ENCODE measurements around the gene TRNT1.

Gene TRNT1

DNA sequence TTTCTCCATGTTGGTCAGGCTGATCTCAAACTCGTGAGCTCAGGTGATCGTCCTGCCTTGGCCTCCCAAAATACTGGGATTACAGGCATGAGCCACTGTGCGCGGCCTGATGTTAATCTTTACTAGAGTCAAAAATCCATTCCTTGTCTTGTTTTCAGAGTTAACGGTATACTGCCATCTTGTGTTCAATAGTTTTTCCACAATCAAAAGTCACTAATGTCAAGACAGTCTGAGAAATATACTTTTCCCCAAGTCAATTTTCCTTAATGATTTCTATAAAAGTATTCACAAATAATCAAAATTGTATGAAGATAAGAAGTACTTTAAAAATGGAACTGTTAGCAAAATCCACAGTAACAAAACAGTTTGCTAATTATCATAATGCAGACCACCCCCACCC lies 44.3 kb downstream of the TRNT1 start:
- no peak overlapping the region for H3K4me3 ChIP-seq (replicated peaks in 1 of 2; ENCODE audit: low read depth in 2 of 2, low read length in 2 of 2)
- TF ChIP-seq, protein P1, sequence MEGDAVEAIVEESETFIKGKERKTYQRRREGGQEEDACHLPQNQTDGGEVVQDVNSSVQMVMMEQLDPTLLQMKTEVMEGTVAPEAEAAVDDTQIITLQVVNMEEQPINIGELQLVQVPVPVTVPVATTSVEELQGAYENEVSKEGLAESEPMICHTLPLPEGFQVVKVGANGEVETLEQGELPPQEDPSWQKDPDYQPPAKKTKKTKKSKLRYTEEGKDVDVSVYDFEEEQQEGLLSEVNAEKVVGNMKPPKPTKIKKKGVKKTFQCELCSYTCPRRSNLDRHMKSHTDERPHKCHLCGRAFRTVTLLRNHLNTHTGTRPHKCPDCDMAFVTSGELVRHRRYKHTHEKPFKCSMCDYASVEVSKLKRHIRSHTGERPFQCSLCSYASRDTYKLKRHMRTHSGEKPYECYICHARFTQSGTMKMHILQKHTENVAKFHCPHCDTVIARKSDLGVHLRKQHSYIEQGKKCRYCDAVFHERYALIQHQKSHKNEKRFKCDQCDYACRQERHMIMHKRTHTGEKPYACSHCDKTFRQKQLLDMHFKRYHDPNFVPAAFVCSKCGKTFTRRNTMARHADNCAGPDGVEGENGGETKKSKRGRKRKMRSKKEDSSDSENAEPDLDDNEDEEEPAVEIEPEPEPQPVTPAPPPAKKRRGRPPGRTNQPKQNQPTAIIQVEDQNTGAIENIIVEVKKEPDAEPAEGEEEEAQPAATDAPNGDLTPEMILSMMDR (IDR thresholded peaks at IDR 0.05; ENCODE audit: low read depth, low read length), result peak; percentile 29
- DNase-seq (ENCODE audit: low read depth in 2 of 2), result peak; percentile 51 to 56

DNA sequence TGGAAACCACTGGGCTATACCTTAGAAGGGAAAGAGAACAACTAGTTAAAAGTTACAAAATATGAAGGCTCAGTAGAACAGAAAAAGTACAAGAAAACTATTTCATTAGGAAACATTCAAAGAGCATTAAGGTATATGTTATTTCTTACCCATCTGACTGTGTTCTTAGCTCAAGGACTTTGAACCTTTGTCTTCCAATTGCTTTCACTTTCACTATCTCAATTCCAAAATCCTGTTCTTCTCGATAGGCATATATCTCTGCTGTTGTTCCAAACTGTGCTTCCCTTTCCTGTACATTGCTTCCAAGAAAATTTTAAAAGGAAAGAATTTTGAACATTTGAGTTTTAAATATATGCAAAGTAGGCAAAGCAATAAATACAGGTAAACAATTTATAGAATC lies 45.9 kb downstream of the TRNT1 start:
- TF ChIP-seq, protein P1 (IDR thresholded peaks at IDR 0.05; ENCODE audit: low read depth, low read length), result no peak
- H3K4me3 ChIP-seq (replicated peaks in 1 of 2; ENCODE audit: low read depth in 2 of 2, low read length in 2 of 2), result no peak overlapping the region
- DNase-seq (ENCODE audit: low read depth in 2 of 2), result no peak

DNA sequence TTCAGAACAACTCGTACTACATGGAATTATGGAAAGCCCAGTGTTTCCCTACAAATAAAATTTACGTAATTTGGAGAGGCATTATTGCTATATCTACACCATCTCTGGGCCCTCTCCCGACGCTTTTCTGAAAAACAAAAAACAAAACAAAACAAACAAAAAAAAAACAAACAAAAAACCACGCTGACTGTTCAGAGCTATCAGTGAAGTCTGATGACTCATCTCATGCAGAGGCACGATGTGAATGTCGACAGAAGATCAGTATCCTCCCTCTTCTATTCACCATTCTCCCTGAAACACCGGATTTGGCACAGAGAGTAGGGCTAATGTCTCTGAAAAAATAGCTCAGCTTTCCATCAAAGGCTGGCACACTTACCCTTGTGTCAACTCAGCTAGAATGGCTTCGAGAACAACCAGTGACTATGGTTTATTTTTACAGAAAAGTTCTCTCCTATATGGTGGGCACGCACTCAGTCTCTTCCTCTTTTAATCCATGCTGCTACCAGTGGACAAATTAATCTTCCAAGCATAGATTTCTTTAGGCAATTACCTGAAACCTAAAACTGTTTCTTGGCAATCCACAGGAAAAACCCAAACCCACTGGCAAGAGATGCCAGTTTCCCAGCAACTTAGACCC lies 51.2 kb downstream of the TRNT1 start:
- peak; percentile 12 to 40 for DNase-seq (ENCODE audit: low read depth in 2 of 2)
- H3K4me3 ChIP-seq (replicated peaks in 1 of 2; ENCODE audit: low read depth in 2 of 2, low read length in 2 of 2), result peak overlapping the region; percentile 2 to 91
- TF ChIP-seq, protein P1 (IDR thresholded peaks at IDR 0.05; ENCODE audit: low read depth, low read length), result no peak

DNA sequence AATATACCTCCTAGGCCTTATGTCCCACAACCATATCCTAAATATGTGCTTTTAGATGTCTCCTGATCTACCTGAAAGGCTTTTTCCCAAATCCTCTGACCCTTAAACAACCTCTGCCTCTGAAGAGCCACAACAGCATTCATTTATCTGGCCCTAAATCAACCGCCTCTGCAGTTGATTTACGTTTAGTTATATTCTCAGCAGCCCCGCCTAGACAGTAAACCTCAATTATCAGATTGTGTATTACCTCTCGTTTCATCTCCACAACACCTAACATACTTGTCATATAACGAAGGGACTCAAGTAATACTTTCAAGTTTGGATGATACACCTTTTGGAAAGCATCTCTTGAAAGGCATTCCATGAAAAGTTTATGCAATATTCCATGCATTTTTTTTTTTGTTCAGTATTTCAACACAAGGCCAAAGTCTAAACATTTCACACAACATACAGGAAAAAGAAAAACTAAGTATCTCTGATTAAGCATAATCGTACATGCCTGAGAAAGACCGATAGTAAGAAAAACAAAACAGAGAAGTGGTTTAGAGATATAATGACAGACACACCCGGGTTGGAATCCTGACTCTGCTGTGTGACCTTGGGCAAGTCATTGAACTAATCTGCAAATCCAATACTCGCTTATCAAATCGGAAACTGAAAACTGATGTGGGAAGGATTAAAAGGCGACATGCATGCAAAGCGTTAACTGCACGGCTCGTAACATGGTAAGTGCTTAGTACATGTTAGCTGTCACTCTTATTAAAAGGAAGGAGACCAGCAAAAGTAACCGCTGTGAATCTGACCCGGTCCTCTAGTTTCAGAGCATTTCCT lies 52.0 kb downstream of the TRNT1 start:
- peak overlapping the region; percentile 81 to 91 for H3K4me3 ChIP-seq (replicated peaks in 1 of 2; ENCODE audit: low read depth in 2 of 2, low read length in 2 of 2)
- TF ChIP-seq, protein P1 (IDR thresholded peaks at IDR 0.05; ENCODE audit: low read depth, low read length), result no peak
- DNase-seq (ENCODE audit: low read depth in 2 of 2), result no peak

DNA sequence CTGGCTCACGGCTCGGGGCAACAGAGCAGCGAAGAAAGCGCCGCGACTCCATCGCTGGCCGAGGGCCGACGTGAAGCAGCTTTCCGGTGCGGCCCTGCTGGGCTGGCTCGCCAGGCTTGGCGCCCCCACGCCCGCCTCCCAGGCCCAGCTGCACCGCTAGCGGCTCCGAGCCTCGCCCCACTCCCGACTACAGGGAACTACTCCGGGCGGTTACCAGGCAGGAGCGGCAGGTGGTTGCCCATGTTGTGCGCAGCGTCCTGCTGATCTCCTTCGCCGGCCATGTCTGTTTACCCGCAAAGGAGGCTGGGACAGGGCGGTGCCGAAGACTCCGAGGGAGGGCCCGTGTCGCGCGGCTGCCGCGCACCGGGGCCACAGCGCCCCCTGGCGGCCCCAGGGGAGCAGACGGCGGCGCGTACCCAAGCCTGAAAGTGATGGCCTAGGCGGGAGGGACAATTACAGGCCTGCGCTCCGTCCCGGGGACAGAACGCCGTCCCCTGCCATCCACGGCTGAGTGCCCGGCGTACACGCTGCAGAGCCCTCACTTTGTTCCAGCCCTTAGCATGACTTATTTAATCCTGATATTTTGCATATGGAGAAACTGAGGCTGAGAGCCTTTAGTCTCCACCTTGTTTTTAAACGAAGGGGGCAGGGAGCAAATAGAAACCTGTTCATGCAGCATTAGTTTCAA lies 52.8 kb downstream of the TRNT1 start, which contains the start of gene CRBN:
CRBN (minus strand) TSS at position 285 of the 688 bp plus-strand sequence; CDS start at position 281, 4 bp downstream.
- TF ChIP-seq, protein P1 (IDR thresholded peaks at IDR 0.05; ENCODE audit: low read depth, low read length), result peak; percentile 68
- peak within 1 kb of the TSS; percentile 81 to 91 for H3K4me3 ChIP-seq (replicated peaks in 1 of 2; ENCODE audit: low read depth in 2 of 2, low read length in 2 of 2)
- peak; percentile 84 to 87 for DNase-seq (ENCODE audit: low read depth in 2 of 2)

DNA sequence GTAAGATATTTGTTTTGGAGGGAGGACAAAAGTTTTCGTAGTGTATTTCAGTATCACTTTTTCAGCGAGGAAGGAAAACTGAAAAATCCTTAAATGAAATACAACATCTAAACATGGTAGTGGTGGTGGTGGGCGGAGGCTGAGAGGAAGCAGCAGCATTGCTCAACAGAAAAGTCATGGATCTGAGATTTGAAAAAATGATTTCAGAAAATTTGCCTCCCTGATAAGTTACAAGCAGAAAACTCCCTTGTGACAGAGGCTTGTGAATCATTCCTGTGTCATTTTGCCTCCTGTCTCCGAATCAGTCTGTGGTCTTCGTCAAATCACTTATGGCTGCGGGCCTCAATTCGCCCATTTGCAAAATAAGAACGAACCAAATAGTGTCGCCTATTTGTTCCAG lies 53.7 kb downstream of the TRNT1 start:
- TF ChIP-seq, protein P1 (IDR thresholded peaks at IDR 0.05; ENCODE audit: low read depth, low read length), result no peak
- no peak for DNase-seq (ENCODE audit: low read depth in 2 of 2)
- no peak overlapping the region for H3K4me3 ChIP-seq (replicated peaks in 1 of 2; ENCODE audit: low read depth in 2 of 2, low read length in 2 of 2)

Measured in cardiac fibroblast (primary cell).